ENCODE measurements around the gene SOX1.

SOX1 gene

DNA sequence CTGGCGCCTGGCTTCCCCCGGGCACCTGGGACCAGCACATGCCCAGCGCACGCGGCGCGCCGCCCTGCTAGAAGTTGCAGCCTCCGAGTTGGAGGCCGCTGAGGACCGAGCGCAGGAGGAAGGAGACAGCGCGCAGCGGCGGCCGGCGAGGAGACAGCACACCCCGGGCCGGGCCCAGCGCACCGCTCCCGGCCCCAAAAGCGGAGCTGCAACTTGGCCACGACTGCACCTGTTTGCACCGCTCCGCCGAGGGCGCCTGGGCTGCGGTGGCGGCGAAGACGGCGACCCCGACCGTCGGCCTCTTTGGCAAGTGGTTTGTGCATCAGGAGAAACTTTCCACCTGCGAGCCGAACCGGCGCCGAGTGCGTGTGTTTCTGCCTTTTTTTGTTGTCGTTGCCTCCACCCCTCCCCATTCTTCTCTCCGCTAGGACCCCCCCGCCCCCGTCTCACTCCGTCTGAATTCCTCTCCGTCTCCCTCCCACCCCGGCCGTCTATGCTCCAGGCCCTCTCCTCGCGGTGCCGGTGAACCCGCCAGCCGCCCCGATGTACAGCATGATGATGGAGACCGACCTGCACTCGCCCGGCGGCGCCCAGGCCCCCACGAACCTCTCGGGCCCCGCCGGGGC, at the start of gene SOX1:
SOX1 (plus strand) TSS at position 34 of the 626 bp plus-strand sequence; CDS start at position 544, 510 bp downstream.
- DNase-seq (ENCODE audit: low spot score), result no peak

DNA sequence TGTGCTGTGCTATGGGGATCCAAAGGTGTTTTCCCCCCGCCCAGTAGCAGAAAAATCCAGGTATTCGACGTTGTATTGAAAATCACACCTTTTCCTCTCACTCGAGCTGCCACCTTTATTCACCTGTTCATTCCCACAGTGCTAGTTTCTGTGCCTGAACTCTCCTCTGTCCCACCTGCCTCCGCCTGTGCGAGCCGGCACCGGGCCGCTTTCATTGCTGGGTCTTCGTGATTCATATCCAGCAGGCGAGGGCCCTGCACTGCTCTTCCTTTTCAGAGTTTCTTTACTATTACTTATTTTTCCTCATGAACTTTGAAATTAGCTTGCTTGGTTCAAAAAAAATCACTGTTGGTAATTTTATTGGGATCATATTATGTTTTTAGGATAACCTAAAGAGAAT, 42.4 kb upstream of the SOX1 start:
- no peak for DNase-seq (ENCODE audit: low spot score)

DNA sequence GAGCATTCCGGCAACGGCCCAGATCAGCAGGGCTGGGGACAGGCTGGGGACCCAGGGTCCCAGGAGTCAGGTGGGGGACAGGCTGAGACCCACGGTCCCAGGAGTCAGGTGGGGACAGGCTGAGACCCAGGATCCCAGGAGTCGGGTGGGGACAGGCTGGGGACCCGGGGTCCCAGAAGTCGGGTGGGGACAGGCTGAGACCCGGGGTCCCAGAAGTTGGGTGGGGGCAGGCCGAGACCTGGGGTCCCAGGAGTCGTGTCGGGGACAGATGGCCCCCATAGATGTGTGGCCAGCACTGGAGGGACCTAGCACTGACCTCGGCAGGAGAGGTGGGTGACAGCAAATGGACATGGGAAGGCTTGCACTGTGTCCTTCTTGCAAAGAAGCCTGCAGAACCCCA, 39.7 kb upstream of the SOX1 start:
- DNase-seq (ENCODE audit: low spot score), result no peak

DNA sequence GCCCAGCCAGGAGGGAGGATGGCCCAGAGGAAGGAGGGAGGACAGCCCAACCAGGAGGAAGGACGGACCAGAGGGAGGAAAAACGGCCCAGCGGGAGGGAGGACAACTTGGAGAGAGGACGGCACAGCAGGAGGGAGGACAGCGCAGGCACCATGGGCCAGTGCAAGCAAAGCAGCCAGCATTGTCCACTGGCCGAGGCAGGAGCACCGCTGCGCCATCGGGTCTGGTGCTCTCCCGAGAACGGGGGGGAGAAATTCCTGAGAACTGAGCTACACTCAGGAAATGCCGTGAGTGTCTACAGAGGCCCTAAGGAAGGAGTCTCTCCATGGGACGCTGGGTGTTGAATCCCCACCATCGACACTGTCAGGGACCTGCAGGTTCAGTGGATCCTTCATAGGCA, 38.5 kb upstream of the SOX1 start:
- no peak for DNase-seq (ENCODE audit: low spot score)

DNA sequence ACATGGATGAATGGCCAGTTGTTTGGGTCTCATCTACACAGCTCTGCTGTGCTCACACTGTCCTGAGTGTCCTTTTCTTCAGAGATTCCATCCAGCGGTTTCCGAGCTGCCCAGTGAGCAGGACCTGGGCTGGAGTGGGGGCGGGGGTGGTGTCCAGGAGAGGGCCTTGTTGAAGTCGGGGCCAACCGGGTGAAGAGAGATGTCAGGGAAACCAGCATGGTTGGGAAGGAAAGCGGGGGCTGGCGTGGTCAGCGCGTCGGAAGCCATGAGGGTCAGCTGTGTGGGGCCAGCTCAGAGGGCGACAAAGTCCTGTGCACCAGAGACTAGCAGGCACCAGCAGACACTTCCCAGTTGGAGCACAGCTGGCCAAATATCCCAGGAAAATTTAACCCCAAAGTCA, 37.8 kb upstream of the SOX1 start:
- DNase-seq (ENCODE audit: low spot score), result no peak

DNA sequence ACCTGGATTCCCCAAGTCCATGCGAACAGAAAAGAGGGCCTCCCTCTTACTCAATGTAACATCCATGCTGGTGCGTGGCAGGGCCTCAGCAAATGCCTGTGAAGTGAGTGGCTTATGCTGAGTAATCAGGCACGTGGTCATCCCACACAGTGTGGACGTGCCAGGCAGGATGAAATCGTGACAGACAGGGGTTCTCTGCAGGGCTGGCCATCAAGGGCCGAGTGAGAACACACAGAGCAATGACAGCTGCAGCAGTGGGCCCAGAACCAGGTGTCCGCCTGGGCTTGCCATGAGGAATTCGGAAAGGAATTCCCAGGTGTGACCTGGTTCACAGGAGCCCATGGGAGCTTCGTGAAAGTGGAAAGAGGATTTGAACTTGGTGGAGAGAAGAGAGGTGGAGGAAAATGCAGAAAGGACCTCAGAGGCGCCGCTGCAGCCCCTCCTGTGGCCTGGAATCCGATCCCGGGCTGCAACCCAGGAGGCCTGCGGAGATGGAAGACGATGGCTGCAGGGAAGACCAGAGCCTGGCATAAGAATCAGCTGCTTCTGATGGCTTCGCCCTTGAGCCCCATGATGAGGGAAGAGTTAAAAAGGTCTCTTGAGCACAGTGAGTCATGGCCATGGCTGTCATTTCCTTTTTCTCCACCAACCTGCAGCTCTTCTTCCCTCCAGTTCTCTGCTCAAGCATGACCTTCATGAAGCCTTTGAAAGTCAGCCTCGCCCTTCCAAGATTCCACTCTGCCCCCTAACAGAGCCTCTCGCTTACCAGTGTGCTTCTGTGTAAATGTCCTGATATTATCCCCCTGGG, 34.6 kb upstream of the SOX1 start:
- DNase-seq (ENCODE audit: low spot score), result no peak

DNA sequence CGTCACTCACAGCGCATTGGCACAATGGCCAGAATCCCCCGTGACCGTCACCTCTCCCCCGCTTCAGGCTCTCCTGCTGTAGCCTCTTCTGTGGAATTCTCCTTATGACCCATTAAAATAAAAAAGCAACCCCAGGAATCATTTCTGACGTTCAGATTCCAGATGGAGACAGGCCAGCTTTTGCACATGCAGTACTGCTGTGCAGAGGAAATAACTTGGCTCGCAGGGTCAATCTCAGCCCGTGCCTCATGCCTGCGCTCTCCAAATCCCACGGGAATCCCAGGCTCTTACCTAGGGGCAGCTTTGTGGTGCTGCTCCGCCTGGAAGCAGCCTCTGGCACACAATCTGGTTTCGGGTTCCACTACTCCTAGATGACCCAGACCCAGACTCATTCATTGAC, 32.7 kb upstream of the SOX1 start:
- DNase-seq (ENCODE audit: low spot score), result no peak

DNA sequence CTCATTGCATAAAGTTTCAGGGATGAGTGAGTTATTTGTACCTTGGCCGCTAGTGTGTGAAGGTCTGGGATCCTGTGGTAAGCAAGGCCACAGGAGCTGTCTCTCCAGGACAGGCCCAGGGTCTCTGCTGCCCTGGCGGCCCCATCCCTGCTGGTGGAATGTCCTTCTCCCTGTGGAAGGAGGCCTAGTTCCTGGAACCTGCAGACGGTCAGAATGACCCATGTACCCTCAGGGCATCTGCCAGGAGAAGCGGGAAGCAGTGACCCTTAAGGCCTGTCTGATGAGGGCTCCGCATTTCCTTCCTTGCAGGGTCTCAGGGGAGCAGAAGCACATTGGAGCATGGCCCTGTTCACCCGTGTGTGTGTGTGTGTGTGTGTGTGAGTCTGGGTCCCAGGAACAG, 32.1 kb upstream of the SOX1 start:
- DNase-seq (ENCODE audit: low spot score), result no peak

DNA sequence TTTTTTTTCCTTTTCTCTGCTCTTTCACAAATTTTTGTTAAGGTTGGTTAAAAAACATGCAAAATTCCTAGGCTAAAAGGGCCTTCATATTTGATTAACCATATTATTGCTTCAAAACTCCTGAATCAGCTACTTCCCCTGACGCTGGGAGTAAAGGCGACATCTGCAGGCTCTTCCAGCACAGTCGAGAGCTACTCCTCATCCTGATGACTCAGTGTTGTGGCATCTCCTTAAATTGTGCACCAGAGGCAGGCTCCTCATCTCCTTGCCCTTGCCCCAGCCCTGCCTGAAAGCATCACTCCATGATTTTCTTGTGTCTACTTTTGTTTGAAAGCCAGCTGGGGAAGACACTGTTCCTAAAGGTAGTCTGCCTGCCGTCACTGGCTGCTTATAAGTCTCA, 24.5 kb upstream of the SOX1 start:
- DNase-seq (ENCODE audit: low spot score), result no peak

DNA sequence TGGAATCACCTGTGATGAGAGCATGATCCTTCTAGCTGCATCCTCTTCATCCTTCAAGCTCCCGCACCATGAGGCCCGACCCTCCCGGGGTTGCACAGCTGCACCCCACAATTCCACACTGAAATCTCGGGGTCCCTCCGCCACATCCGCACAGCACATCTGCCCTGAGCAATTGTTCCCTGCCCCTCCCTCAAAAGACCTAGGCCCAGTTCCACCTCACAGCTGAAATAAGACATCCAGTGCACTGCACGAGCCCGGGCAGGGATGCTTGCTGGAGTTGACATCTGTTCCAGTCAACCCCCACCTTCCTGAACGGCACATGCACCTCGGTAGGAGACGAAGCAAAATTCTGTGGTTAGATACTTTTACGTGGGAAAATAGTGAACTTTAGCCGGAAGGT, 14.7 kb upstream of the SOX1 start:
- no peak for DNase-seq (ENCODE audit: low spot score)

DNA sequence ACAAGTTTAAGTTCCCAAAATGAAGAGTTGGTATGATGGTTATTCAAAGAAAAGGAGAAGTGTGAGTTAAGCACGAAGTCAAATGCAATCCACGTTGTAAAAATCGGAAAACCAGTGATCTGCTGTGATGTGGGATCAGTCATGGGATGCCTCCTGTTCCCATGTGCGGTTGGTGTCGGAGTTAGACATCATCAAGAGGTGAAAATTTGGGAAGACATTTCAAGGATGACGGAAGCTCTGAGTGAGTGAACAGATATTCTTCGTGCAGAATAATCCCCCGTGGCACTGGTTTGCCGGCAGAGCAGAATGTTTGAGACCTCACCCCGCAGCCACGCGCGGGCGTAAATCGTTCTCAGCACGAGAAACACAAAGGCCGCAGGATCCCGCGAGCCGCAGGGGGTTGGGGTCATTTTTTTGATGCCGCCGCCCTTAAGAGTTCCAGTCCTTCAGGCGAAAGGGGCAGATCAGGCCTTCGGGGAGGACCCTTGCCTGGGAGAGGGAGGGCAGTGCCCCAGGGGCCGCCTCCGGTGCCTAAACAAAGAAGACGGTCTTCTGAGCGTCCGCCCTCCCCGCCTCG, 13.7 kb upstream of the SOX1 start:
- no peak for DNase-seq (ENCODE audit: low spot score)

DNA sequence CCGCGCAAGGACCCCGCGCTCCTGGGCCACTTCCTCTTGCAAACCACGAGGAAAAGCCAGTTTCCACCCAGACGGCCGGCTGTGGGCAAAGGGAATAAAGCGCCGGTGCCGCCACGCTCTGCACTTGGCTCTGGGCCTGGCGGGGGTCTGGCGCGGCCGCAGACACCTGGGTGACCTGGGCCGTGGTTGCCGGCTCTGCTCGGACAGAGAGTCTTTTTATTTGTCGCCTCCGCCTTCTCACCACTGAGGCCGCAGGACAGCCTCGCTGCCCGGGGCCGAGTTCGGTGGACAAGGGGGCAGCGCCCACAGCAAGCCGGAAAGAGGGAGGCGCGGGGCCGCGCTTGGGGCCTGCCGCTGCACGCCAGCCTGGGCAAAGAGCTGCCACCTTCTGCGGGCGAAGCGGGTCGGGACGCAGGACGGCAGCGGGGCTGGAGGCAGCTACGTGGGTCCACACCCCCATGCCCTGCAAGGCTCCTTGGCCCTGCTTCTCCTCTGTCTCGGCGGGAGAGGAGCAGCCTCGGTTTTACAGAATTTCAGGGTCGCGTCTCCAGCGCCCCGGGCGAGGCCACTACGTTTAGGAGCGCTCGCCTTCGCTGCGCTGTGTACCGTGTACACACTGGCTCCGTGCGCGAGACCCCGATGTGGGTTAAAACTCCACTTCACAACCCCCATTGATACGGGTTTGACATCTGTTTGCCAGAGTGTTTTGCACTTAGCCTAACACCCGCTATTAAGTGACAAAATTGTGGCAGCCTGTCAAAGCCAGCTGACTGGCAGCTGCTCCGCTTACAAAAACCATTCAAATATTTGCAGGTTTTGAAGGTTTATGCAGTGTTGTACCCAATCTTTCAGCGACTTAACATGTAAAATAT, 13.0 kb upstream of the SOX1 start:
- no peak for DNase-seq (ENCODE audit: low spot score)

DNA sequence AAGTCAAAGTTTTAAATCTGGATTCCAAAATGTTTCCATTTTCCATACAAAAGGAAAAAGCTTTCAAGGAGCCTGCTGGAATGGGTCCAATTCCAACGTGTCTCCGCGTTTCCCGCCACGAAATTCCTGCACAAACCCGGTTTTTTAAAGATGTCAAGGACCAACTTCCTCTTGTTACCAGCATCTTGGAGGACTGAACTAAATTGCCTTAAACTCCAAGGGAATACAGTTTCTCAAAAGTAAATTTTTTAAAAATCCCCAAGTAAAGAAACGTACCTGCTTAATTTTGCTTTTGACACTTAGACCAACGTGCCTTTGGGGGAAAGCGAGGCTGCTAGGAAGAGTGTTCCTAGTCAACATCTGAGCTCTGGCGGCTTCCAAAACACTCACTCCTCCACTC, 12.3 kb upstream of the SOX1 start:
- DNase-seq (ENCODE audit: low spot score), result no peak

DNA sequence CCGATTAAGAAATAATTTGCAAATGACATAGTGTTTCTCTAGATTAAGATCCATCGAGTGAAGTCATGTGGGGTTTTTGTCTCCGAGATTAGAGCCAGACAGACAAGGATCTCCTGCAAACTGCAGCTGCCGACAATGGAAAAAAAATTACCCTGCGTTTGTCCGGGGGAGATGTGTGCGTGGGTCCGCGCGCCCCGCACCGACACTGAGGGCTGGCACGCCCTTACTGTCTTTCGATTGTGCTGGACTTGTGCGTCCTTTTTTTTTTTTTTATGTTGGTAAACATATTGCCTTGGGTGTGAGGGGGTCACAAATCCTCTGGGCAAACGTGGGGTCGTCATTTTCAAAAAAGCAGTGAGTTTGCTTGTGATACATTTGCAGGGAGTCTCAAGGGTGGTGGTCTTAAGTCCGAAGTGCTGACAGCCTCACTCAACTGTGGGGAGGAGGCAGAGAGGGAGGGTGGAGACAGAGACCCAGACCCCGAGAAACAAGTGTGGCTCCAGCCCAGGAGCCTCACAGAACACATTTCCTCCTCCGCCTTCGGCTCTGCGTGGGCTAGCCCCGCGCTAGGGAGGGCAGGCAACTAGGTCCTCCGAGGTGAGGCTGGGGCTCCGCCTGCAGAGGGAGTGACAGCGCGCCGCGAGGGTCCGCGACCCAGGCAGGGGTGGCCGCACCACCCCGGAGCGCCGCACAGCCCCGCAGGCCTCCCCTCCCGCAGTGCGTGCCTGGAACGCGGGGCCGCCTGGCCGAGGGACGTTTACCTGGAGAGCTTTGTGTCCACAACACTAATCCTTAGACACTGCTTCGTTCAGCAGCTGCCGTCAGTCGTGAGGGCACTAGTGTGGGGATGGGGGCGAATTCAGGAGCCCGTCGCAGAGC, 11.7 kb upstream of the SOX1 start:
- no peak for DNase-seq (ENCODE audit: low spot score)

DNA sequence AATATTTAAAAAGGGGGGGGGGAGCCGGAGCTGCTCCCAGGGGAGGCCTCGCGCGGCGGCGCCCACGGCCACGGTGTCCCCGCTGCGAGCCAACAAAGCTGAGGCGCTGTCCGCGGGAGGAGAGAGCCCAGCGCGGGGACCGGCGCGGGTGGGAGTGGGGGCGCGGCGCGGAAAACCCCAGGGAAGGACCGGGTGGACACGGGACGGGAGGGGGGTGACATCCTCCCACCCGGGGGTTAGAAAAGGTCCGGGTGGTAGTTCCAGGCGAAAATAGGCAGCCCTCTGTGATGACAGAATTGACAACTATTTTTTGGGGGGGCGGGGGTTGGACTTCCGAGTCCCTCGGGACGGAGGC, 11.1 kb upstream of the SOX1 start:
- no peak for DNase-seq (ENCODE audit: low spot score)

DNA sequence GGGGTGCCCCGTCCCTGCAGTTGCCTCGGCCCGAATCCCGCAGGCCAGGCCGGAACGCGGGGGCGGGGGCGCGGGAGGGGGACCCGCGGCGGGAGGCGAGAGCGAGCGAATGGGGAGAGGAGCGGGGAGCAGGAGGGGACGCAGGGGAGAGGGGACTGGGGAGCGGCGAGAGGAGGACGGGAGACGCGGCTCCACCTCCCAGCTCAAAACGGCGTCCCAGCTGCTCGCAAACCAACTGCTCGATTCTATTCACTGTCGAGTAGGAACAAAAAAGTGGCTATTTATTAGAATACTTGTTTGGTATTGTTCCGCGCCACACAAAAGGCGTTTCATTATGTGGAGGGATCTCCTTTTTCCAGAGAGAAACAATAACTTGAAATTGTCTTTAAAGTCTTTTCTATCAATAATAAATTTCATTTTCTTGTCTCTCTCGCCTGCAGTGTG, 10.6 kb upstream of the SOX1 start:
- no peak for DNase-seq (ENCODE audit: low spot score)

DNA sequence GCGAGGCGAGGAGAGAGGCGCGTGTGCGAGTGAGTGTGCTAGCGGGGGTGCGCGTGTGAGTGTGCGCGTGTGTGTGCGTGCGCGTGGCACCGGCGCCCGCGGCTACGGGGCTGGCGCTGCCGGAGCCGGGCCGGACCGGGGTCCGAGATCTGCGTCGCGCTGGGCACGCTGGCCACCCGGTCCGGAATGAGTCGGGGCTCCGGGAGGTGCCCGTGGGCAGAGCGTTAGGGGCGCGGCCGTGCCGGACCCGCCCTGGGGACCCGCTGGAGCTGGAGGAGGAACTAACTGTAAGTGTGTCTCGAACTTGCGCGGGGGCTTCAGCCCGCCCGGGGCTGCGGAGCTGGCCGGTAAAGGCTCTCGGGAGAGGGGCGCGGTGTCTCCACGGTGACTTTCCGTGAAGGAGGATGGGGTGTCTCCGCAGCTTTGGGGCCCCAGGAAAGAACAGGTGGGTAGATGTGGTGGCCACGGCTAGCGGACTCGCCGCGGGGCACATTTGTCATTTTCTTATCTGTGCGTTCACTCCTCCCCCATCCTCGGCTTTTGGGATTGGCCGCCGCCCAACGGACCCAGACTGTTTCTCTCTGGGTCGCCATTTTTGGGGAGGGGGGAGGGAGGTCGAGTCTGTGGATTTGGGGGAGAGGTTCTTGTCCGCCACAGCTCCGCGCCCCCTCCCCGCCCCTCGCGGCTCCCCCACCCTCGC, 10.1 kb upstream of the SOX1 start:
- DNase-seq (ENCODE audit: low spot score), result no peak

DNA sequence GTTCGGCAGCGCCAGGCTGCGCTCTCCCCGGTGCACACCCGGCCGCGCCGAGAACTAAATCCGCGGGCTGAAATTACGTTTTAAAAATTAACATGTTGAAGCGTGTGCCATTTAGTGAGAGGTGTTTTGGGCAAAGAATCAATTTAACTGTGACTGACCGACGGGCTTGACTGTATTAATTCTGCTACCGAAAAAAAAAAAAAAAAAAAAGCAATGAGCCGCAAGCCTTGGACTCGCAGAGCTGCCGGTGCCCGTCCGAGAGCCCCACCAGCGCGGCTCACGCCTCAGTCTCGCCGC, 9.6 kb upstream of the SOX1 start:
- DNase-seq (ENCODE audit: low spot score), result no peak

DNA sequence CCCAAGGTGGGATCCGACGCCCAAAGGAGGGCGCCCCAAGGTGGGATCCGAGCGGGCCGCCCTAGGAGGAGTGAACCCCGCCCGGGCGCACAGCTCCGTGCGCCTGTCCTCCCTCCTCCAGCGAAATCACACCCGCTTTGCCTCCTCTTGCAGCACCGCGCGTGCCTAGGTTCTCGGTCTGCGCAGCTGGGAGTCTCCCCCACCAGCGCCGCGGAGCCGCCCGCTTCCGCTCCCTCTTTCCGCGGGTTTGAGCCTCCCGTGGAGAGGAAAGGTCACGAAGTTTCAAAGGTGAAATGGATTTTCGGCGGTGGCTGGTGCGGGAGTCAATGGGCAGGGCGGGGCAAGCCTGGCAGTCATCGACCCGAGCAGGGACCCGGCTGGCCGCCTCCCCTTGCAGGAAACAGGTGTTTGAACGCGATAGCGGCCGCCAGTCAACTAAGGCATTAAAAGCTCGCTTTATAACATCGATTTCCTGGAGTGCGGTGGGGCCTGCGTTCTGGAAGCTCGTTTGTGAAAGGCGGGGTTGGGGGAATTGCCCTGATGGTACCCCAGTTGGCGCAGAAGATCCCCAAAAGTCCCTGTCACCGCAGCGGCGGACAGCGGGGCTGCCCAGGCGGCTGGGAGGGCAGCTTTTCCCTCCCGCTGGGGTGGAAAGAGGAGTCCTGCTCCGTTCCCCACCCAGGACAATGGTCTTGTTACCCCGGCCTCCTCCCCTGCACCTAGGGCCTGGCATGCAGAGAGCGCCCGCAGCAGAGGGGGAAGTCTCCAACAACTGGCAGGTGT, 9.0 kb upstream of the SOX1 start:
- DNase-seq (ENCODE audit: low spot score), result no peak

DNA sequence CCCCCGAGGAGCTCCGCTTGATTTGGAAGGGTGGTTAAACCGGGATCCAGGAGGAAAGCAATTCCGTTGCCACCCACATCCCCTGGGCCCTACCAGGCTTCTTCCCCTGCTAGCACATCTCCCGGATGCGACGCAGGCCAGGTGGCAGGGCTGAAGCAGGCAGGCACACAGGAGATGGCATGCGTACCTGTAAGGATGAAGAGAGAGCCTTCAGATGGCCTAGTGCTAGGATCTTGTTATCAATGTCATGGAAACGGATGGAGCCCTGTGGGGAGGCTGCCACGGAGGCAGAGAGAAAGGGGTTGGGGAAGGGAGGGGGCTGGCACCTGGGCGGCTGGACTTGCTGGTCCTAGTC, 8.5 kb upstream of the SOX1 start:
- no peak for DNase-seq (ENCODE audit: low spot score)

DNA sequence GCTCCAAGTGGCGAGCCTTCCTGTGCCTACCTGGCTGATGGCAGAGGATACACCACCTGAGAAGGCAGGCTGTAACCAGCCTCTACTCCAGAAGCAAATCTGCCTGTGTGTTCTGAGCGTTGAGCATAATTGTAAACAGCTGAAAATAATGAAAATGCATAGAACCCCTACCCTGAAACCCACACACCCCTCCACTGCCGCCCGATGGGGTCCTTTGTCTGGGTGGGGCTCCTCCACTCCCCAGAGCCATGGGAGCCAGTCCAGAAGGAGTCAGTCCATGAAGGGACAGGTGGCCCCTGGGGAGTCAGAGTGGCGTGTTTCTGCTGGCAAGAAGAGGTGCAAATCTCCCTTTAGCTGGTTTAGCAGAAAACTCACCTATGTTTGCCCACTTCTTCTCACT, 8.0 kb upstream of the SOX1 start:
- DNase-seq (ENCODE audit: low spot score), result no peak

All from GM03348 (cell line).